NCI-H446 treated with DMSO at 0.1 percent for 48 hours (cell line): ENCODE results near the gene TTC9C.
"Not testable (repeated sequence)": the region's sequence is repeated elsewhere in the genome, so short reads cannot be mapped to it uniquely, and the experiment has no call there.

ENCODE experiments used
- DNase-seq: peaks from one replicate; lab custom pipeline; 2025; lab: John Stamatoyannopoulos, UW

Gene TTC9C, protein sequence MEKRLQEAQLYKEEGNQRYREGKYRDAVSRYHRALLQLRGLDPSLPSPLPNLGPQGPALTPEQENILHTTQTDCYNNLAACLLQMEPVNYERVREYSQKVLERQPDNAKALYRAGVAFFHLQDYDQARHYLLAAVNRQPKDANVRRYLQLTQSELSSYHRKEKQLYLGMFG

DNA sequence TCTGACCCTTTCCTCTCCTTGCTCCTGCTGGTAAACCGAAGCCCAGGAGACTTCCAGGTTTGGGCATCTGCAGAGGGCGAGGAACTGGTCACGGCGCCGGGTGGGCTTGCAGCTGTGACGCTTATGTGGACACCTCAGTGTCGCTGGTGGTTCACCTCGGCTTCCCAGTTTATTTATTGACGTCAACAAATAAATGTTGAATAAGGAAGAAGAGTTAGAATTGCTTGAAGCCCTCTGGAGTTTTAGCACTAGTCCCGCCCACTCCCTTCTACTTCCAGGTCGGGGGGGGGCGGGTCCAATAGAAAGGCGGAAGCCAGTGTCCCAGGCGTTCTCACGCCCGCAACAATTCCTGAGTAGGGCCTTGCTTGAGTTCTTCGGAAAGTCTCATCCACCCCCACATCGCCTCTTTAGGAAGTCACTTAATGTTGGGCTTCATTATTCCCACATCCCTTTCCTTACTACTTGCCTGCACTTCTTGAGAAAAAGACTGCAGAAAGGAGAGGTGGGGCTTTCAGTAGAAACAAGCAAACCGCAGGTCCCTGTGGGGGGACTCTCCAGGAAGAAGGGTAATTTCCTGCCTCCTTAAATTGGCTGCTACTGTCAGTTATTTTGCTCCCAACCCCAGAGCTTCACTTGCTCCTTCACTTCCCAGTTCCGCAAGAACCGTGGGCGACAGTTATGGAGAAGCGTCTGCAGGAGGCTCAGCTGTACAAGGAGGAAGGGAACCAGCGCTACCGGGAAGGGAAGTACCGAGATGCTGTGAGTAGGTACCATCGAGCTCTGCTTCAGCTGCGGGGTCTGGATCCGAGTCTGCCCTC lies at the start of gene TTC9C:
TTC9C (plus strand) TSS at position 316 of the 818 bp plus-strand sequence; CDS start at position 679, 363 bp downstream.
- peak; percentile 74 for DNase-seq

DNA sequence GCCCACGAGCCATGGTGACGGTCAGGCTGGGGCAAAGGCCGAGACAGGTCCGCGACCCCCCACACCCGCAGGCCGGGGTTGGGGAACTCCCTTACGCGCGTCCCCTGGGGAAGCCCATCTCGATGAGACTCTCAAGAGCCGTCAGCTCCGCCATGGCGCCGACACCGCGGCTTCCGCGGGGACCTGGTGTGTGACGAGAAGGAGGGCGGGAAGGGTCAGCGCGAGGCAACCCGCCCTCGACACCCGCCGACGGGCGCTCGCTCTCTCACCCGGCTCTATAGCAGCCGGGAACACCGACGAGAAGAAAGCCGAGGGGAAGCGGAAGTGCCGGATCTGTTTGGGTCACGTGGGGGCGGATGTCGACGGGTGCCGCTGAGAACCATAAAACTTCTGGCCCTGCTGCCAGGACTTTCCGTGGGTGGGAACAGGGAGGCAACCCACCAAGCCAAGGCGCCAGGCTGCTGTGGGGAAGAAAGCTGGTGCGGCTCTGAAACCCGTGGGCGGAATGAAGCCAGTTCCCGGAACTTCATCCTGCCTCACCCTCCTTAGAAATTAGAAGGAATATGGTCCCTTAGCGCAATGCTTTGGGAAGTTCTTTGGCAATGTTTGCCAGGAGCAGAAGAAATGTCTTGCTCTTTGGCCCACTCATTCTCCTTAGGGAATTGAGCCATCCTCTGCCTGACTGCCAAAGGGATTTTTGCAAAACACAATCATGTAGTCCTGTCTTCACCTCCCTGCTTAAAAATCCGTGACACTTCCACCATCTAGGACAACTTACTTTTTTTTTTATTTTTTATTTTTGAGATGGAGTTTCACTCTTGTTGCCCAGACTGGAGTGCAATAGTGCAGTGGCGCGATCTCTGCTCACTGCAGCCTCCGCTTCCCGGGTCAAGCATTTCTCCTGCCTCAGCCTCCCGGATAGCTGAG lies 49.3 kb upstream of the TTC9C start, which contains the start of gene UBXN1:
UBXN1 (minus strand) TSS at position 304 of the 927 bp plus-strand sequence; CDS start at position 154, 150 bp downstream.
- DNase-seq: peak; percentile 86

- peak; percentile 61 for DNase-seq
These were observed 47.5 kb upstream of the TTC9C start for GRCh38 chr11:62680825-62681240.

- no peak for DNase-seq
These were observed 45.8 kb upstream of the TTC9C start for GRCh38 chr11:62682518-62682917.

- DNase-seq: no peak
These were observed 40.5 kb upstream of the TTC9C start for GRCh38 chr11:62687508-62688396.

- no peak for DNase-seq
These were observed 39.8 kb upstream of the TTC9C start for GRCh38 chr11:62688491-62688890.

- no peak for DNase-seq
These were observed 38.7 kb upstream of the TTC9C start, which contains the start of gene LRRN4CL for GRCh38 chr11:62689421-62690183. LRRN4CL (minus strand) TSS chr11:62689530; CDS start chr11:62688508, 1,022 bp downstream.

GRCh38 chr11:62693624-62694023 lies 34.7 kb upstream of the TTC9C start:
- DNase-seq: not testable (repeated sequence)

- peak; percentile 23 for DNase-seq
These were observed 33.7 kb upstream of the TTC9C start for GRCh38 chr11:62694455-62695167.

GRCh38 chr11:62702246-62702645 lies 26.0 kb upstream of the TTC9C start:
- DNase-seq: no peak

GRCh38 chr11:62703921-62704320 lies 24.4 kb upstream of the TTC9C start:
- DNase-seq: not testable (repeated sequence)

GRCh38 chr11:62705413-62705812 lies 22.9 kb upstream of the TTC9C start:
- DNase-seq: no peak

- DNase-seq: peak; percentile 93
These were observed 22.1 kb upstream of the TTC9C start for GRCh38 chr11:62705880-62706849.

DNA sequence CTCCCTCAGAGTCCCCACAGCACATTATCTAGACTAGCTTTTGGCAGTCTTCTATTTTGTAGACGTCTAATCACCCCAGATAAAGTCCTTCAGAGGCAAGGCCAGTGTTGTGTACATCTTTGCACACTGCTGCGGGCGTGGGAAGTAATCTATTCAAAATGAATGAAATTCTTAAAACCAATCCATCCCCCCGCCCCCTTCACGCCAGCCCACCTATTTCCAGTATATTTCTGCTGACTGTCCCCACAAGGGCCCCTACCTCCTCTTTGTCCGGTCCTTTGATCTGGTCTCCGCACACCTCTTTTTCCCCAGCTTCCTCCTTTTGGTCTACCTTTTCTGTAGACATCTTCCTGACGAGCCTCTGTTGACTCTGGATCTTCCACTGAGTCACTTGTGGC lies 21.4 kb upstream of the TTC9C start:
- DNase-seq: no peak

DNA sequence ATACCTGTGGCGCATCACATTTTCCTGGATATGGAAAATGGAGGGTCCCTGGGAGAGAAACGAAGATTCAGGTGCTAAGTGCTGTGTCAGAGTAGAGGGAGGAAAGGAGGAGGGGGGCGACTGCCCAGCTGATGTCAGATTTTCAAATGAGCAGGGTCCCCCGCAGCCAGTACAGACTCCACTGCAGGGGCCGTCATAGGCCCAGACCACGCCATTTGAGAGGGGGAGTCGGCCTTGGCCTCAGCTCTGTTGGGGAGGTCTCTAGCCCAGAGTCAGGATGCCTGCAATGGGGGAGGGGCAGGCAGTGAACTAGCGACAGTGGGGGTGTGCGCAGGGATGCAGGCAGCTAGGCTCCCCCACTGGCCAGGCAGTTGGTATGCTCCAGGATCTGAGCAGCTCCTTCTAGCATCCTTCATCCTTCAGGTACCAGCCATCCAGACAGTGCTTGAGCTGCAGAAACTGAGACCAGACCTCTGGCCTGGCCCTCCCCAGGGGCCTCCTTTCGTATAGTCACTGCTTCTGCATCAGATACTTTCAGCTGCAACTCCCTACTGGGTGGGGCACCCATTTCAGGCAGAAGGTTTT lies 20.9 kb upstream of the TTC9C start, which contains the start of the genes BSCL2 and GNG3:
BSCL2 (minus strand) TSS at position 148 of the 585 bp plus-strand sequence. CDS start 229 bp downstream, outside the sequence.
GNG3 (plus strand) TSS at position 400 of the 585 bp plus-strand sequence. CDS start 620 bp downstream, outside the sequence.
- no peak for DNase-seq

- DNase-seq: no peak
These were observed 19.9 kb upstream of the TTC9C start for GRCh38 chr11:62708392-62708791.

DNA sequence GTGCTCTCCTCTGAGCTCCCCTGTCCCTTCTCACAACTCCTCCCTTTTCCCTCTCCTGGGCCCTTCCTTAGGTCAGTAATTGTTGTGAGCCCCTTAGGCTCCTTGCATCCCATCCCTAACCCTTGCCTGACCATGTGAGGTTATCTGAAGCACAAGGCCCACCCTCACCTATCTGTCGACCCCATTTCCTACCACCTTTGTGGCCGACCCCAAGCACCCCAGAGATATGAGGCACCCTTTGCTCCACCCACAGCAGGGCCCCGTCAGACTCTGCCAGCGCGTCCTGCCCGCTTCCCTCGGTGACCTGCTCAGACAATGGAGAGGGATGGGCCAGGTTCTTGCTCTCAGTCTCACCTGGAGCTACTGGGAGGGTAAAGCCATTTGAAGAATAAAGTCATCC lies 19.5 kb upstream of the TTC9C start:
- DNase-seq: no peak
